ENCODE measurements around the gene SPRY1.

GRCh38 chr4:123446865-123447474 lies 50.4 kb downstream of the SPRY1 start:
- TF ChIP-seq, protein P1, sequence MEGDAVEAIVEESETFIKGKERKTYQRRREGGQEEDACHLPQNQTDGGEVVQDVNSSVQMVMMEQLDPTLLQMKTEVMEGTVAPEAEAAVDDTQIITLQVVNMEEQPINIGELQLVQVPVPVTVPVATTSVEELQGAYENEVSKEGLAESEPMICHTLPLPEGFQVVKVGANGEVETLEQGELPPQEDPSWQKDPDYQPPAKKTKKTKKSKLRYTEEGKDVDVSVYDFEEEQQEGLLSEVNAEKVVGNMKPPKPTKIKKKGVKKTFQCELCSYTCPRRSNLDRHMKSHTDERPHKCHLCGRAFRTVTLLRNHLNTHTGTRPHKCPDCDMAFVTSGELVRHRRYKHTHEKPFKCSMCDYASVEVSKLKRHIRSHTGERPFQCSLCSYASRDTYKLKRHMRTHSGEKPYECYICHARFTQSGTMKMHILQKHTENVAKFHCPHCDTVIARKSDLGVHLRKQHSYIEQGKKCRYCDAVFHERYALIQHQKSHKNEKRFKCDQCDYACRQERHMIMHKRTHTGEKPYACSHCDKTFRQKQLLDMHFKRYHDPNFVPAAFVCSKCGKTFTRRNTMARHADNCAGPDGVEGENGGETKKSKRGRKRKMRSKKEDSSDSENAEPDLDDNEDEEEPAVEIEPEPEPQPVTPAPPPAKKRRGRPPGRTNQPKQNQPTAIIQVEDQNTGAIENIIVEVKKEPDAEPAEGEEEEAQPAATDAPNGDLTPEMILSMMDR (IDR thresholded peaks at IDR 0.05) = no peak
- no peak for TF ChIP-seq POLR2A (IDR thresholded peaks at IDR 0.05)

Measured in body of pancreas (tissue), 4 donors.